ENCODE data around the gene COQ8B. TPM values are rescaled to one million over a fixed set of nuclear protein-coding genes. Genes with fewer than 3 reads are reported as not detected.

COQ8B gene
- total and polyA plus RNA-seq, 2 donors (not counting 1 experiment from before 2014, with no cell fraction given) = 58.9 to 62.6 TPM

DNA sequence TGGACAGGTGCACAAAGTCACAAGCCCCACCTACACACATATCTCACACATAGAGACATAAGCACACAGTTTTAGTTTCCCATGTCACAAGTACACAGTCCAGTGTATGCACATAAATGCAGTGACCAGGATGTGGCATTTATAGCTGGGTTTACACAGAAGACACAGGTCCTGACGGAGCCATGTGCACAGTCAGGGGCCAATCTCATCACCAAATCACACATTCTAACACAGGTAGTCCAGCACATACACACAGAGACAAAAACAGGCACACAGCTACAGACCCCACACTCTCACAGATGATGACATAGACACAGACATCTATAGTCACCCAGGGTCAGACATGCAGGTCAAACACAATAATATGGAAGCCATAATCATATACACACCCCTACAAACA, 28.4 kb downstream of the COQ8B start:
- Histone ChIP-seq H3K4me1 (ENCODE audit: control insufficient read depth in 2 of 2, insufficient read depth in 2 of 2, low read length in 2 of 2) (peaks cover 44 to 51% of the 10 kb centered on the region in 2 donors), H4K20me1 (ENCODE audit: control insufficient read depth, insufficient read depth, low read length, poor library complexity, severe bottlenecking) (no peaks in the 10 kb centered on the region), H3K9ac (ENCODE audit: low read length) (no peak overlapping the region), H3K36me3 (replicated peaks in 1 of 2; ENCODE audit: control extremely low read depth in 1 of 2, control insufficient read depth in 1 of 2, extremely low read depth in 1 of 2, insufficient read depth in 2 of 2, low read length in 1 of 2) (peaks cover 0 to 15% of the 10 kb centered on the region in 2 experiments), H3K27me3 (replicated peaks in 1 of 4; ENCODE audit: control extremely low read depth in 1 of 4, control insufficient read depth in 3 of 4, insufficient read depth in 4 of 4, low read length in 3 of 4) (no peaks in the 10 kb centered on the region), H3K4me3 (ENCODE audit: control extremely low read depth in 1 of 5, extremely low read depth in 1 of 5, insufficient read depth in 1 of 5, low read depth in 2 of 5, low read length in 4 of 5) (no peak overlapping the region), H3K4me2 (replicated peaks; ENCODE audit: low read depth, low read length, poor library complexity, severe bottlenecking) (no peak overlapping the region), H3K9me3 (ENCODE audit: control extremely low read depth in 1 of 3, control insufficient read depth in 2 of 3, insufficient read depth in 1 of 3, low read length in 2 of 3) (no peaks in the 10 kb centered on the region), H3K27ac (ENCODE audit: low read length in 2 of 2) (peak overlapping the region; percentile 69 to 71), H3K79me2 (ENCODE audit: control insufficient read depth, insufficient read depth, low read length) (peaks cover 3% of the 10 kb centered on the region), H2AFZ (ENCODE audit: insufficient read depth, low read depth, low read length, poor library complexity, severe bottlenecking) (no peak overlapping the region)
- CTCF ChIA-PET = interaction anchor here (1.4 to 1.7 kb wide), 3 partner anchors 25 to 131 kb away, joined by 3 to 7 read pairs (median 6); no protein-coding TSS in a partner anchor
- no peak overlapping the region for H3K27ac Mint-ChIP-seq
- no peaks in the 10 kb centered on the region for H3K9me3 Mint-ChIP-seq (ENCODE audit: insufficient read depth)
- WGBS (ENCODE audit: insufficient coverage) = 100% methylated on average over 1 of the region's 1 CpG
- ATAC-seq (ENCODE audit: low read depth) (no peak), DNase-seq (no peak)
- H3K4me1 Mint-ChIP-seq = peaks cover 15% of the 10 kb centered on the region
- TF ChIP-seq EZH2 (IDR thresholded peaks at IDR 0.05; ENCODE audit: borderline replicate concordance, insufficient read depth, low read depth, low read length, poor library complexity, severe bottlenecking) (no peak), CTCF (IDR thresholded peaks at IDR 0.05) (no peak)
- intact Hi-C loops (cut with micrococcal nuclease) = no loop called here
- POLR2A ChIA-PET = interaction anchor here (1.3 kb wide), 1 partner anchor 89 kb away, joined by 3 read pairs; the partner anchor contains the start of gene RAB4B
- H3K4me3 Mint-ChIP-seq = no peak overlapping the region
- H3K27me3 Mint-ChIP-seq = no peaks in the 10 kb centered on the region

DNA sequence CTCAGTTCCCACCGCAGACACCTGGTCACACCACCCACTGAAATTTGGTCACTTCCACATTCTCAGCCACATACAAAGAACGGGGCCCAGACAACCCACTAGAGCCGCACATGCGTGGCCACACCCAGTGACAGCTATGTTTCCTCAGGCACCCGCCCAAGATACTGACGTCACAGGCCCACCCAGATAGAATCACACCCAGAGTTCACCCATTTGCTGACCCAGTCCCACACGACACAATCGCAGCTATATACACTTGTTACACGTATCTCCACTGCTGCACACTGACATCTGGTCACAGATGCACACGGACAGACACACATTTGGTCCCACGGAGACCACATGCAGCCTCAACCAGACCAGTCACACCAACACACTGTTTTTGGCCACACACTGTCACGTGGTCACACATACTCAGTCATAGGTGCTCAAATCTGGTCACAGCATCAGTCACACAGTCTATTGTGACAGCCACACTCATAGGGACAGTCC, 29.1 kb downstream of the COQ8B start:
- Histone ChIP-seq H3K9ac (ENCODE audit: low read length) (no peak overlapping the region), H3K4me2 (replicated peaks; ENCODE audit: low read depth, low read length, poor library complexity, severe bottlenecking) (peak overlapping the region; percentile 49)

More for the DNA sequence above, 29.1 kb downstream of the COQ8B start:
- DNase-seq = peak; percentile 93
- no peaks in the 10 kb centered on the region for H3K9me3 Mint-ChIP-seq (ENCODE audit: insufficient read depth)
- peak overlapping the region in 1 of 5 experiments; percentile 12 for H3K4me3 ChIP-seq (ENCODE audit: control extremely low read depth in 1 of 5, extremely low read depth in 1 of 5, insufficient read depth in 1 of 5, low read depth in 2 of 5, low read length in 4 of 5)
- peaks cover 15% of the 10 kb centered on the region for H3K4me1 Mint-ChIP-seq
- H4K20me1 ChIP-seq (ENCODE audit: control insufficient read depth, insufficient read depth, low read length, poor library complexity, severe bottlenecking) = no peaks in the 10 kb centered on the region
- intact Hi-C loops (cut with micrococcal nuclease) = loop anchor here (1.0 kb wide), 1 partner anchor 29 kb away; the partner anchor contains the start of gene COQ8B
- H3K9me3 ChIP-seq (ENCODE audit: control extremely low read depth in 1 of 3, control insufficient read depth in 2 of 3, insufficient read depth in 1 of 3, low read length in 2 of 3) = no peaks in the 10 kb centered on the region
- ATAC-seq (ENCODE audit: low read depth) = peak; percentile 56
- no peak overlapping the region for H2AFZ ChIP-seq (ENCODE audit: insufficient read depth, low read depth, low read length, poor library complexity, severe bottlenecking)
- ChIA-PET POLR2A (interaction anchor here (0.6 to 1.9 kb wide), 7 partner anchors 24 to 131 kb away, joined by 3 to 9 read pairs (median 4); partner anchors contain the start of genes ACTMAP, COQ8B, EGLN2 and ITPKC), CTCF (interaction anchor here (0.7 to 1.7 kb wide), 8 partner anchors 18 to 132 kb away, joined by 3 to 7 read pairs (median 3); partner anchors contain the start of genes COQ8B and ITPKC)
- H3K4me3 Mint-ChIP-seq = no peak overlapping the region
- H3K4me1 ChIP-seq (ENCODE audit: control insufficient read depth in 2 of 2, insufficient read depth in 2 of 2, low read length in 2 of 2) = peaks cover 44 to 51% of the 10 kb centered on the region in 2 donors
- no peak for TF ChIP-seq EZH2 (IDR thresholded peaks at IDR 0.05; ENCODE audit: borderline replicate concordance, insufficient read depth, low read depth, low read length, poor library complexity, severe bottlenecking)
- TF ChIP-seq CTCF (IDR thresholded peaks at IDR 0.05) = no peak
- H3K27me3 Mint-ChIP-seq = no peaks in the 10 kb centered on the region
- peaks cover 3% of the 10 kb centered on the region for H3K79me2 ChIP-seq (ENCODE audit: control insufficient read depth, insufficient read depth, low read length)
- WGBS (ENCODE audit: insufficient coverage) = 43% methylated on average over 12 of the region's 12 CpGs
- H3K27ac Mint-ChIP-seq = no peak overlapping the region
- peak overlapping the region; percentile 69 to 71 for H3K27ac ChIP-seq (ENCODE audit: low read length in 2 of 2)
- H3K36me3 ChIP-seq (replicated peaks in 1 of 2; ENCODE audit: control extremely low read depth in 1 of 2, control insufficient read depth in 1 of 2, extremely low read depth in 1 of 2, insufficient read depth in 2 of 2, low read length in 1 of 2) = peaks cover 0 to 15% of the 10 kb centered on the region in 2 experiments
- H3K27me3 ChIP-seq (replicated peaks in 1 of 4; ENCODE audit: control extremely low read depth in 1 of 4, control insufficient read depth in 3 of 4, insufficient read depth in 4 of 4, low read length in 3 of 4) = no peaks in the 10 kb centered on the region
